Right renal cortex interstitium (tissue), 3 donors: ENCODE measurements around the gene KRTAP5-6. TPM values are rescaled to one million over a fixed set of nuclear protein-coding genes. Genes with fewer than 3 reads are reported as not detected.

Experiments used
- DNase-seq, 3 donors: peaks; one replicate each; pipeline ENCODE4 v3.0.0-alpha.2; 2013; ENCODE audit warnings: low read depth in 3 of 3, low spot score in 2 of 3
- polyA plus RNA-seq, 3 donors: library from polyadenylated mRNA; unstranded; fragments of 120-200 nt; gene quantifications; one replicate each; pipeline ENCODE4 v1.2.1, GENCODE V29; 2013; ENCODE audit not compliant: insufficient read length in 3 of 3

KRTAP5-6 gene
- polyA plus RNA-seq, 3 donors: not detected

DNA sequence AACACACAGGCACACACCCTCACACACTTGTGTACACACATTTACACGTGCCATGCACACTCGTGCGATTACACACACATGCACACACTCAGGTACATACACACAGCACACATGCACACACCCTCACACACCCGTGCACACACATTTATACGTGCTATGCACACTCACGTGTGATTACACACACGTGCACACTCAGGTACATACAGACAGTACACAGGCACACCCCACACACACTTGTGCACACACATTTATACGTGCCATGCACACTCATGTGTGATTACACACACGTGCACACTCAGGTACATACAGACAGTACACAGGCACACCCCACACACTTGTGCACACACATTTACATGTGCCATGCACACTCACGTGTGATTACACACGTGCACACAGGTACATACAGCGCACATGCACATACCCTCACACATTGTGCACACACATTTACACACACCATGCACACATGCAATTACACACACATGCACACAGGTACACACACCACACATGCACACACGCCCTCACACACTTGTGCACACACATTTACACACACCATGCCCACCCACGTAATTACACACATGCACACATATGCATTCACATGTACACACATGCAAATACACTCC is 48.8 kb downstream of the KRTAP5-6 start:
- no peak for DNase-seq

DNA sequence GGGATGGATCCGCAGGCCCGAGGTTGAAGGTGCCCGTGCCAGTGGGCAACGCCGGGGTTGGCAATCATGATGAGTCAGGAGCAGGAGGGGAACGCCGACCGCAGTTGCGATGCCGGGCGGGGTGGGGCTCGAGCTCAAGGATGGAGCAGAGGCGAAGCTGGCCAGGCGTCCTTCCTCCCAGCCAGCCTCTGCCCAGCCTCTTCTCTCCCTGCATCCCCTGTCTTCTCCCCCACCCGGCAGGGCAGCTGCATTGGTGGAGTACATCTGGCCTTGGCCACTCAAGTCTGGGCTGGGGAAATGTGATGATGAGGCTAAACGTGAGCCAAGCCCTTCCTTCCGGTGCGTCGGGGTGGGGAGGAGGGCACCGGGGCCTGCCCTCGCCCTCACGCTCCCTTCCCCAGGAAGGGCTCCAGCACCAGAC is 49.5 kb downstream of the KRTAP5-6 start:
- DNase-seq: no peak

DNA sequence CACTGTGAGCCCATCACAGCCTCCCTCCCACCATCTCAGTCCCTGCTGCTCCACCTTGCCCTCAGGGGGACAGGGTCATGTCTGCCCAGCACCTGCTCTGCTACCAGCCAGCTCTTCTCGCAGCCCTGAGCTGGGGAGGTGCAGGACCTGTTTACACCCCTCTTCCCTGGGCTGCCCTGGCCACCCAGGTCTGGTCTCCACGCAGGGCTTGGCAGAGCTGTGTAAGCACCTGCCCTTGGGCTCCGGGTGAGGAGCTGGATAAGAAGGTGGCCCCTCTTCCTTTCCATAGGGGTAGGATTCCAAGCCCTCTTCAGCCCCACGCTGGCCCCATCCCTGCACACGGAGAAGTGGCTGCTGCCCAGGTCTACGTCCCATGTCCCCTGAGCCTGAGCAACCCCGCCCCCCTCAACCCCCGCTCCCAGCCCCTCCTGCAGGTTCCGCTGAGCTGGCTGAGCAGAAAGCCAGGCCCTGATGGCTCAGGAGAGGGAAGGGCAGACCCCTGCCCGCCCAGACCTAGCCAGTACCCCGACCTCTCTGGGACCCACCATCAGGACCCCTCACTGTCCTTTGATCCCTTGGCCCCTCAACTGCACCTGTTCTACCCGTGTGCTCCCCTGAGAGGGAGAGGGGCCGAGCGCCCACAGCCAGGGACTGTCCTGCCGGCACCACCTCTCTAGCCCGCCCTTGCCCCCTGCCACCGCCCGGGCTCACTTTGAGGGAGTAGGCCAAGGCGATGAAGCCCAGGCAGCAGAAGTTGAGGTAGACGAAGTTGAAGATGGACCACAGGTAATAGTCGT is 50.2 kb downstream of the KRTAP5-6 start:
- DNase-seq: no peak

Other genes starting within 250 kb of the KRTAP5-6 start
- gene MOB2, start 210.4 kb upstream of the KRTAP5-6 start, polyA plus RNA-seq: 10 to 100 TPM; 28.8 to 36.7 (median 31.6) TPM
- gene DUSP8, start 124.9 kb upstream of the KRTAP5-6 start, polyA plus RNA-seq: 1 to 10 TPM; 2.2 to 3.0 (median 2.5) TPM
- gene KRTAP5-1, start 111.9 kb upstream of the KRTAP5-6 start, polyA plus RNA-seq: under 1 TPM in 1 of 3 donors, not detected in 2; 0.18 TPM
- under 1 TPM in 1 of 3 donors, not detected in 2; 0.21 TPM for gene KRTAP5-2, start 98.9 kb upstream of the KRTAP5-6 start, polyA plus RNA-seq
- not detected for gene KRTAP5-3, start 88.7 kb upstream of the KRTAP5-6 start, polyA plus RNA-seq
- not detected for gene KRTAP5-4, start 75.1 kb upstream of the KRTAP5-6 start, polyA plus RNA-seq
- not detected for gene KRTAP5-5, start 67.4 kb upstream of the KRTAP5-6 start, polyA plus RNA-seq
- under 1 TPM; 0.11 to 0.30 (median 0.14) TPM for gene IFITM10, start 53.4 kb downstream of the KRTAP5-6 start, polyA plus RNA-seq
- gene CTSD, start 66.7 kb downstream of the KRTAP5-6 start, polyA plus RNA-seq: 100 to 1,000 TPM; 192 to 255 (median 211) TPM
- under 1 TPM in 1 of 3 donors, not detected in 2; 0.33 TPM for gene SYT8, start 137.8 kb downstream of the KRTAP5-6 start, polyA plus RNA-seq
- under 1 TPM; 0.29 to 0.42 (median 0.40) TPM for gene TNNI2, start 141.8 kb downstream of the KRTAP5-6 start, polyA plus RNA-seq
- gene LSP1, start 155.9 kb downstream of the KRTAP5-6 start, polyA plus RNA-seq: 1 to 10 TPM; 4.2 to 4.8 (median 4.8) TPM
- under 1 TPM; 0.04 to 0.07 (median 0.07) TPM for gene PRR33, start 194.7 kb downstream of the KRTAP5-6 start, polyA plus RNA-seq
- 1 to 10 TPM; 5.3 to 7.3 (median 5.9) TPM for gene TNNT3, start 222.5 kb downstream of the KRTAP5-6 start, polyA plus RNA-seq